ENCODE measurements around the gene PET117.
"Not testable (repeated sequence)": the region's sequence is repeated elsewhere in the genome, so short reads cannot be mapped to it uniquely, and the experiment has no call there.

The PET117 gene, protein sequence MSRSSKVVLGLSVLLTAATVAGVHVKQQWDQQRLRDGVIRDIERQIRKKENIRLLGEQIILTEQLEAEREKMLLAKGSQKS

DNA sequence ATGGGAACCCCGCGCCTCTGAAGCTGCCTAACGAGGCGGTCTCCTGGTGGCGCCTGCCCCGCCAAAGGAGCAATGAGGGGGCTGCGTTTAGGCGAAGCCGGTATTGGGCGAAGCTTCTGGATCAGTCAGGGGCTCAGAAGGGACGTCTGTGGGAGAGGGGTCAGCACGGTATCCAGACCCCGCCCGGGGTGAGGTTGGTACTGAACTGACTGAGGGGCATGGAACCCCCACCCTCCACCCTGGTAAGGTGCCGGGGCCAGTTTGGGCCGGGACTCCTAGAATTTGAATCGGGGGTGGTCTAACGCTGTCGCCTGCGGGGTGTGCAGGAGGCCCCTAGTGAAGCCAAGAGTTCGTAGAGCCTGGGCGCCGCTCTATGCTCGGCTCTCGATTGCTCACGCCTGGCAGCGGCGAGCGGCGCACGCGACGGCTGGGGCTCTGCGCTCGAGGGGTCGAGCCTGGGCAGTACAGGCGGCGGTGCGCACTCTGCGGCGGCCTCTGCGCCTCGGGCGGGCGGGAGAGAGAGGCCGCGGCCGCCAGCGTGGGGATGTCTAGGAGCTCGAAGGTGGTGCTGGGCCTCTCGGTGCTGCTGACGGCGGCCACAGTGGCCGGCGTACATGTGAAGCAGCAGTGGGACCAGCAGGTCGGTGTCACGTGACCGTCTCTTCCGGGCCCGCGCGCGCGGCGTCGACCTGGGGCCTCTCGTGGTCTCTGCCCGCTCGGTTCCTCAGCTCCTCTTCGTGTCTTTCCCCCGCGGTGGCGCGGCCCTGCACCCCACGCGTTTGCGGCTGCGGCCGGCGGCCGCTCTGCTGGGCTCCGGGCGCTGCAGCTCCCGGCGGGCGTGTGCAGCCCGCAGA is at the start of gene PET117, which contains the start of gene KAT14:
Gene PET117, plus strand, starts transcription at position 452 of the 854 bp plus-strand sequence. Its CDS starts 93 bp downstream, at position 545.
Gene KAT14, plus strand, starts transcription at position 452 of the 854 bp plus-strand sequence. CDS start 4,798 bp downstream, outside the sequence.
- ATAC-seq (peak; percentile 95), DNase-seq (peak; percentile 95)

DNA sequence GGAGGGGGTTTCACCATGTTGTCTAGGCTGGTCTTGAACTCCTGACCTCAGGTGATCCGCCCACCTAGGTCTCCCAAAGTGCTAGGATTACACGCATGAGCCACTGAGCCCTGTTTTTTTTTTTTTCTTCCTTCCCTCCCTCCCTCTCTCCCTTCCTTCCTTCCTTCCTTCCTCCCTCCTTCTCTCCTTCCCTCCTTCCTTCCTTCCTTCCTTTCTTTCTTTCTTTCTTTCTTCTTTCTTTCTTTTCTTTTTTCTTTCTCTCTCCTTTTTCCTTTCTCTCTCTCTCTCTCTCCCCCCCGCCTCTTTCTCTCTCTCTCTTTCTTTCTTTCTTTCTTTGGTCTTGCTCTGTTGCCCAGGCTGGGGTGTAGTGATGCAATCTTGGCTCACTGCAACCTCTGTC is 49.4 kb upstream of the PET117 start:
- DNase-seq, ATAC-seq: not testable (repeated sequence)

DNA sequence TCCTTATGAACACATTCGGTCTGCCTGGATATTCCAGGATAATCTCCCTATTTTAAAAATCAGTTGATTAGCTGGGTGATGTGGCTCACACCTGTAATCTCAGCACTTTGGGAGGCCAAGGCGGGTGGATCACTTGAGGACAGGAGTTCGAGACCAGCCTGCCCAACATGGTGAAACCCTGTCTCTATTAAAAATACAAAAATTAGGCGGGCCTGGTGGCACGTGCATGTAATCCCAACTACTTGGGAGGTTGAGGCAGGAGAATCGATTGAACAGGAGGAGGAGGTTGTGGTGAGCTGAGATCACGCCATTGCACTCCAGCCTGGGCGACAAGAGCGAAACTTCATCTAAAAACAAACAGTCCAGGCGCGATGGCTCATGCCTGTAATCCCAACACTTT is 48.8 kb upstream of the PET117 start:
- not testable (repeated sequence) for DNase-seq, ATAC-seq

DNA sequence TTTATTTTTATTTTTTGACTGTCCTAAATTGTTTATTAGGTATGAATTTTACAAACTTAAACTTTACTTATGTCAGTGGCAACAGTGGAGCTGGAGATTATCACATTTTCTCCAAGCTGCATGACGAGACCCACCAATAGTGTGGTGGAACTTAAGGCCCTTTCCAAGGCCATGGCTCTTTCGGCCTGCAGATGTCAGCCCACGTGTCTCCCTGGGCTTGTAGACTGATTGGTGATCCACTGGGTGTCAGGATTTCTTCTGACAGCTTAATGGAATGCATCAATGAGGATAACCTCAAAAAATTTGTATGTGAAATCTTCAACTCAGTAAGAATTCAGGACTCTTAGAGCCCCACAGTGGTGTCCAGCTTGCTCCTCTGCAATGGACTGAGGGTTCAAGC is 47.6 kb upstream of the PET117 start:
- DNase-seq = no peak
- ATAC-seq = no peak

DNA sequence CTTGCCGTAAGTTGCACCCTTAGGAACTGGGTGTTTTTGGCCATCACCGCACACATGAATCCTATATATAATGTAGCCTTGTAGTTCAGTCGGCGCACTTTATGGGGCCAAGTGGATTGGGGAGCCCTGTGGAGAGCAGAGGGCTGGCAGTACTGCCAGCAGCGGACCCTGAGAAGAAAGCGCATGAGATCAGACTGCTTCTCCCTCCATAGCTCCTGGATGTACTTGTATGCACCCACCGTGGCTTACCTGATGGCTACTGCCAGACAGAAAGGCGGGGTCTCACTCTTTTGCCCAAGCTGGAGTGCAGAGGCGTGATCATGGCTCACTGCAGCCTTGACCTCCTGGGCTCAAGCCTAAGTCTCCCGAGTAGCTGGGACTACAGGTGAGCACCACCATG is 47.2 kb upstream of the PET117 start:
- DNase-seq = no peak
- ATAC-seq = no peak

DNA sequence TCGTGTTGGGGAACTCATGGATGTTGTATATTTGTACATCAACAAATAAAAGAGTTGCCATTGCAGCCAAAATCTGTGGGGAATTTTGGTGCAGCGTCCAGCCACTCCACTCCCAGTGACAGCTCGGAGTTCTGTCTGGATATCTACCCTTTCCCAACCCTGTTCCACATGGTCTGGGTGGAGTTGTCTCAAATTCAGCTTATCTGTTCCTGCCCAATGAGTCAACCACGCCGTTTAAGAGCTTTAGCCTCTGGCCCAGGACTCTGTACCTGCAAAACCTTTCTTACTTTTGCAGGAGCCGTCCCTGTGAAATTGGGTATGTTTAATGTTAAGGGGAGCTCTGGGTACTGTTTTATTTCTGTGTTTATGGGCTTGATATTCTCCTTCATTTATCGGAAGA is 46.0 kb upstream of the PET117 start:
- DNase-seq = no peak

DNA sequence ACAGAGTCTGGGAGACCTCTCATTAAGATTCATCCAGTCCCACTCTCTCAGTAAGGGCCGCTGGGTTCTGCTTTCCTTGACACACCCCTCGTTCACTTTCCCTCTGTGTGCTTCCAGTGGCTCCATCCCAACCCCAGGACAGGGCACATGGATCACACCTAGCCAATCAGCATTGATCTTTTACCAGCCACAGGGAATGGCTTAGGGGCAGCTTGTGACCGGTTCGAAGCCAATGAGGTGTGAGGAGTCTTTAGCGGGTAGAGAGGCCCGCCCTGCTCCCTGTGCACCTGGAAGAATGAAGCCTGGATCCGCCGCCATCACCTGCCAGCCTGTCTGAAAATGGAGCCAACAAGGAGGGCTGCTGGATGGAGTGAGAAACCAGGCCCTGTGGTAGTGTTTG is 44.8 kb upstream of the PET117 start:
- no peak for ATAC-seq

More for the DNA sequence above, 46.0 kb upstream of the PET117 start:
- ATAC-seq = no peak

DNA sequence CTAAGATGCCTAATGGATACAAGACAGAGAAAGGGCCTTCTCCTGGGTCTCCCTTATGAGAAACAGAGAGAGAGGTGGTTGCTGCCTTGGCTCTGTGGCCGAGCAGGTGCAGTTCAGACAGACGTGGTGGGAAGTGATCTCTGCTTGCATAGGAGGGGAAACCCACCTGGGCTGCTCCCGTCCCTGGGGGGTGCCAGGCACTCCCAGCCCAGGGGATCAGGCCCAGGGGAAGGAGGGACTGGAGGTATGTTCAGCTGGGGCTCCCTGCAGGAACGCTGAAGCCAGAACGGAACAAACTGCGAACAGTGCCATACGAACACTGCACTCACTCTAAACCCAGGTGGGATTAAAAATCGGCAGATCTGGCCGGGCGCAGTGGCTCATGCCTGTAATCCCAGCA is 44.3 kb upstream of the PET117 start:
- no peak for DNase-seq
- ATAC-seq = no peak

More for the DNA sequence above, 44.8 kb upstream of the PET117 start:
- DNase-seq = no peak

DNA sequence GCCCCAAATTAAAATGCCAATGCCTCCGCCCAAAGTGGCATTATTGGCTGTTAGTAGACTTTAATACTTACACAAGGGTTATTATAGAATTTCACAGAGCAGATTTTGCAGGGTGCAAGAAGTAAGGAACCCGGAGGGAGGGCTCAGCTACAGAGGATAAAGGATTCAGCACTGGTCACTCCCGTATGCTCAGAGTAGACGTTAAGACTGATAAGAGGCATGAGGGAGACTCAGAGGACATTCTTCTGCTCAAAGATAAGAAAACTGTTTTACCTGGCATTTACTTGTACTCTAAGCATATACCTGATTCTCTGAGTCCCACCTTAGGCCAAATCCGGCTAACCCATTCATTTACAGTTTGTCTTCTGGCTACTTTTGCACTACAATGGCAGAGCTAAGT is 43.5 kb upstream of the PET117 start:
- ATAC-seq (no peak), DNase-seq (no peak)

DNA sequence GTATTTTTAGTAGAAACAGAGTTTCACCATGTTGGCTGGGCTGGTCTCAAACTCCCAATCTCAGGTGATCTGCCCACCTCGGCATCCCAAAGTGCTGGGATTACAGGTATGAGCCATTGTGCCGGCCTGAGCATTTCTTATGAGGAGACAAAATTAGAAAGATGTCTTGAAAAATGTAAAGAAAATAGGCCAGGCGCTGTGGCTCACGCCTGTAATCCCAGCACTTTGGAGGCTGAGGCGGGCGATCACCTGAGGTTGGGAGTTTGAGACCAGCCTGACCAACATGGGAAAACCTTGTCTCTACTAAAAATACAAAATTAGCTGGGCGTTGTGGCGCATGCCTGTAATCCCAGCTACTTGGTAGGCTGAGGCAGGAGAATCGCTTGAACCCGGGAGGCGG is 37.1 kb upstream of the PET117 start:
- not testable (repeated sequence) for ATAC-seq, DNase-seq

DNA sequence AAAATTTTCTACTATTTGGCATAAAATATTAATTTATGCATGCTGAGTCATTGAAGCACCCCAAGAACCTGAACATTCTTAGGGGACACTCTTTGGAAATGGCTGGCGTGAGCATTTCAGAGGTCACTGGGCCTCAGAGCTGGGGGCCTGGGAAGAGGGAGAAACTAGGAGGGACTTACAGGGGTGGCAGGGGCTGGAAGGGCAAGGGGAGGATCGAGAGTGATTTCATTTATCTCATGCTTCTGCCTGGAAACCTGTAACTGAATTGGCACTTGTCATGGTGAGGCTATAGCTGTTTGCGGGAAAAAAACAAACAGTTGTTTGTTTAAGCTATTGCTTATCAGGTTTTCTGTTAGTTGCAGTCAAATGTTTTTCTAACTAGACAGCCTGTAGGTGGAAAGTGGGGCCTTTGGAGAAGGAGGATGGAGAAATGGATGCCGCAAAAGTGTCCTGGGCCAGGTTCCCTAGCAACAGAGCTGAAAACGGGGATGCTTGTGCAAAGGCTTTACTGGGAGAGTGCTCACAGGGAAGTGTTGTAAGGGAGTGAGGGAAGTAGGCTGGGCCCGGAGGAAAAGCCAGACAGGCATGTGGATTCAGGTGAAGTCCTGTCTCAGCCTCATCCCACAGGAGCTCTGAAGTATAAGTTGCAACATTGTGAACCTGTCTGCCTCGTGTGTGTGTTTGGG is 36.4 kb upstream of the PET117 start:
- DNase-seq = no peak
- no peak for ATAC-seq

DNA sequence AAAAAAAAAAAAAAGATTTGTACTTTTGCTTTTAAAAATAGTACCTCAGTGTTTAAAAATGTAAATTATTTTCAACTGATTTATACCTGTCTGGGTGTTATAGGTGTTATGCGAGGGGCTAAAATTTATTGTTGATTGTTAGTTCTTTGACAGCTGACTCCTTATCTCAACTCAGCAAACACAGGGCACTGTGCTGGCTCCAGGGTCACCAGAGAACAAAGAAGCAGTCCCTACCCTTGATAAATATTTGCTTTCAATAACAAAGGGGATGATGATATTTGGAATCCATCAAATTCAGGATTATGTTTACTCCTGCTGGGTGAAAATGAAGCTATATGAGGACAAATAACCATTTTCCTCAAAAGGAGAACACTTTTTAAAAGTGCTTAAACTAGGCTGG is 34.2 kb upstream of the PET117 start:
- no peak for ATAC-seq
- DNase-seq = no peak

DNA sequence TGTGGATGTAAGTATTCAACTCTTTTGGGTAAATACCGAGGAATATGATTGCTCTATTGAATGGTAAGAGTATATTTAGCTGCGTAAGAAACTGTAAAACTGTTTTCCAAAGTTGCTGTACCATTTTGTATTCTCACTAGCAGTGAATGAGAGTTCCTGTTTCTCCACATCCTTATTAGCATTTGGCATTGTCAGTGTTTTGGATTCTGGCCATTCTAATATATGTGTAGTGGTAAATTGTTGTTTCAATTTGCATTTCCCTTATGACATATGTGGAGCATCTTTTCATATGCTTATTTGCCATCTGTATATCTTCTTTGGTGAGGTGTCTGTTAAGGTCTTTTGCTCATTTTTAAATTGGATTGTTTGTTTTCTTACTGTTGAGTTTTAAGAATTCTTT is 29.3 kb upstream of the PET117 start:
- ATAC-seq (no peak), DNase-seq (no peak)

DNA sequence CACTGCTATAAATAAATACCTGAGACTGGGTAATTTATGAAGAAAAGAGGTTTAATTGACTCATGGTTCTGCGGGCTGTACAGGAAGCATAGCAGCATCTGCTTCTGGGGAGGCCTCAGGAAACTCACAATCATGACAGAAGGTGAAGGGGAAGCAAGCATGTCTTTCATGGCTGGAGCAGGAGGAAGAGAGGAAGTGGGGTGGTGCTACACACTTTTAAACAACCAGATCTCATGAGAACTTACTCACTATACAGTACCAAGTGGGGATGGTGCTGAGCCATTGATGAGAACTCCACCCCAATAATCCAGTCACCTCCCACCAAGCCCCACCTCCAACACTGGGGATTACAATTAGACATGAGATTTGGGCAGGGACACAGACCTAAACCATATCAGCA is 9.1 kb upstream of the PET117 start:
- not testable (repeated sequence) for DNase-seq
- peak; percentile 43 for ATAC-seq

DNA sequence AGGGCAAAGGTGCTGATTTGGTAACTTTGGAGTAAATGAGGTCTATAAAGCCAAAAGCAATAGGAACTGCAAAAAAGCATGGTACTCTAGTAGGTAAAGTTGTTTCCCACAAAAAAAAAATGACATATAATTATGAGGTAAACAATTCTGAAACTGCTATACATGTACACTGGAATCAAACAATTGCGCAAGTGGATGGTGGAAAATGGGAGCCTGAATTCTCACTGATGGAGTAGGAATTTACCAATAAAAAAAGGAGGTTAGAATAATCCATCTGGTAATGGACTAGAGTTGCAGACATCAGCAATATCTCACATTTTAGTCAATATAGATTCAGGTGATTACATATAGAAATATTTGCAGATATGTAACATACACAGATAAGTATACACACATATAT is 5.0 kb upstream of the PET117 start:
- no peak for ATAC-seq
- DNase-seq = no peak

DNA sequence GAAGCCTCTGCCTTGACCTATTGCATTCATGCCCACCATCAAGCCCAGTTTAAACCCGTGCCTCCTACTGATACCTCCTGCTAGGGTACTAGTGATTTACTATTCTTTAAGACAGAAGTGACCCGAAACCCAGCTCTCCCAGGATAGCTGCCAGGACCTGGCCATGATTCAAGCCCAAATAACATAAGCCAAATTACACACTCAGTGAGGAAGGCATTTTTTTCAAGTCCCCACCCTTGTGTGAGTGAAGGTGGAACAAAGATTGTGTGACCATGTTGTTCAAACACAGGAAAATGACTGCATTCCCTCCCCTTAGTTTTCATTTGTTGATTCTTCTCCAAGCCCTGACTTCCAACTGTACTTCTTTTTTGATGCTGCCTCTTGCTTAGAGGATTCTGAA is 3.7 kb upstream of the PET117 start:
- ATAC-seq (no peak), DNase-seq (no peak)

DNA sequence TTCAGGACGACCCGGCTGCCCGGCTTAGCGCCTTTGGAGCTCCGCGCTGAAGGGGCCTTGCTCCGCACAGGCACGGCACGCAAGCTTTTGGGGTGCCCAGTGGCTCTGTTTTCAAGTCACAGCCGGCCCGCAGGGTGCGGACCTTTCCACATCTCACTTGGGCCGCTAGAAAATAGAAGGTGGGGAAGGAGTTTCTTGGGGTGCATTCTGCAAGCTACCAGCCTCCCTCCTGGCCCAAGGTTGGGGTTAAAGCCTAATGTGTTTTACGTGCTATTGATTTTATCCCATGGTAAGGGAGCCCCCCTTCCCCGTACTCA is 561 bp downstream of the PET117 start:
- no peak for ATAC-seq
- DNase-seq = no peak

DNA sequence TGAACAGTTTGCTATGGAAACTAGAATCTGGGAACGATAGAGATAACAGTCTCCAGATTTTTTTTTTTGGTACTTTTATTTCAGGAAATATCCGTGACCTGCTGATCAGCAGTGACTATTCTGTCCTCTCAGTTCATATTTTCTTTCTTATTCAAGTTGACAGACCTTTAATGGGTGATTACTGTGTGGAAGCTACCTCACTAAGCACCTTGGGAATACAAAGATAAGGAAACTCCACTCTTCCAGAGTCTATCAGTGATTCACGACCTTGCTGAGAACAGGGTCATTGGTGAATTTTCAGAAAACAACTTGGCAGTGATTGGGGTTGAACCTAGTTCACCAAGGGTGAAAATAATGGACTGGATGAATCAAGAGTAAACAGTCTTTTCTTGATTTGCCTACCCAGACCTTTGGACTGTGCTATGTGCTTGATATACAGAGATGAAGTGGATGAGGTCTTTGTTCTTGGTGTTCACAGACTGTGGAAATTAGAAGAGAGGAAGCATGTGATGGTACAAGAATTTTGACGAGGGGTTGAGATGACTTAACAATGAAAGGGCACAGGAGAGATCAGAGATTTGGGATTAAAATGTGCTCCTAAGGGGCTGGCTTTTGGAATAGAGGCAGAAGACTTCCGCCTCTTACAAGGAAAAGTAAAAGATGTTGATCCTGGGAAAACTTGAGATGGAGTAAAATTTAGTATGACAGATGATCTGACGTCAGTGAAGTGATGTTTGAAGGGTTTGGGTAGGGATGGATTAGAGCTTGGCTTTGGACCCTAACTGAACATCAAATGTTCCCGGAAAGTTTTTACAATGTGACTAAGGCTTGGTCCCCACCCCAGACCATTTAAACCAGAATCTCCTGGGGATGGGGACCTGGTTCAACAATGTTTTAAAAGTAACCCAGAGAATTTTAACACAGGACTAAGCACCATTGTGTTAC is 1.2 kb downstream of the PET117 start:
- ATAC-seq (no peak), DNase-seq (no peak)

DNA sequence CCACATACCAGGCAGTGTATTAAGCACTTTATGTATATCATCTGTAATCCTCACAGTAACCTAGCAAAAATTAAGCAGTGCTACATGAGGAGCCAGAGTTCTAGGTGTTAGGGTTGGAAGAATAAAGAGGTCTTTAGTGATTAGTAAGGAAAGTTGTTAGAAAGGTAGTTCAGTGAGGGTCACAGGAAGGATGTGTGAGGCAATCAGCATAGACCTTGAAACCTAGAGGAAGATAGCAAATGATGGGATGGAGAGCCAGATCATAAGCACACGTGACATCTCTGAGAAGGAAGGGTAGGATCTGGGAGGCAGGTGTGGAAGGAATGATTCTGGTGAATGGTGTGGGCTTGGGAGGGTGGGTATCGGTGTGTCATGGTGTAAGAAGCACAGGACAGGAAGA is 2.2 kb downstream of the PET117 start:
- DNase-seq = no peak
- no peak for ATAC-seq

DNA sequence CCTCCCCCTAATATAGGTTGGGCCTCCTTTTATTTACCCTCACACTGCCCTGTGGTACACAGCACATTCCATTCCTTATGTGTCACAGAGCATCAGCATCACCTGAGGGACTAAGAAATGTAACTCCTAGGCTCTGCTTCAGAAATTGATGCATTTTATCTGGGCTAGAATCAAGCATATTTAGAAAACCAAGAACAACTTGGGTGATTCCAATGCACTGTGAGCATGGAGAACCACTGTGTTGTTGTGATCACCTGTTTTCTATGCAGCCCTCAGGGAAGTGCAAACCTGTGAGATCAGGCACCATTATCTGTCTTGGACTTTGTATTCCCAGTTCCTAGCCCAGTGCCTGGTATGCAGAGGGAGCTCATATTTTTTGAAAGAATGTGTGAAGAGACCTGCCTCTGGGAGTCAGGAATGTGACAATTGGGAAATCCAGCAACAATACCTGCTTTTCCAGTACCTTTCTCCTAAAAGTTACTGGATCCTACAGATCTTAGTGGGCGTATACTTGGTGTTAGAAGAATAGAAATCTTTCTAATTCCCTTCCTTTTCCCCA is 7.0 kb downstream of the PET117 start:
- ATAC-seq = no peak
- DNase-seq = no peak

DNA sequence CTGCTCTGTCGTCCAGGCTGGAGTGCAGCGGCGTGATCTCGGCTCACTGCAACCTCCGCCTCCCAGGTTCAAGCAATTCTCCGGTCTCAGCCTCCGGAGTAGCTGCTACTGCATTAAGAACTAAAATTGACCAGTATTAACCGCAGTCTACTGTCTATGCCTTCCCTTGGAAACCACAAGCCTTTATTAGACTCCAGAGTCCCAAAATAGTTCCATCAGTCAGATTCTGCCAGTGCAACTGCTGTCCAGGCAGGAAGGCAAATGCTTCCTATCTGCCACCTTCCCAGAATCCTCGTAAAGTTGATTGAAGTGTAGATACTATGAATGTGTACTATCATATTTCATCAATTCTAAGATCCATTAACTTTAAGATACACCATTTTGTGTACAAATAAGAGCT is 16.7 kb downstream of the PET117 start:
- DNase-seq = no peak

DNA sequence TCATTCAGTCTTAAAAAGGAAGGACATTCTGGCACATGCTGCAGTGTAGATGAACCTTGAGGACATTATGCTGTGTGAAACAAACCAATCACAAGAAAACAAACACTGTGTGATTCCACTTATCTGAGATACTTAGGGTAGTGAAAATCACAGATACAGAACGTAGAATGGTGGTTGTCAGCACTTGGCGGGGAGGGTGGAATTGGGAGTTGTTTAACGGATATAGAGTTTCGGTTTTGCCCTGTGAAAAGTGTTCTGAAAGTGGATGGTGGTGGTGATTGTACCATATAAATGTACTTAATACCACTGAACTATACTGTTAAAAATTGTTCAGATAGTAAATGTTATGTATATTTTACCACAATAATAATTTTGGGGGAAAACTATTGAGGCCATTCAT is 18.4 kb downstream of the PET117 start:
- ATAC-seq = no peak

More for the DNA sequence above, 16.7 kb downstream of the PET117 start:
- no peak for ATAC-seq

More for the DNA sequence above, 18.4 kb downstream of the PET117 start:
- DNase-seq = no peak
